HEK293 (cell line): ENCODE measurements around the gene MPPED2.

Experiments used
- BCL11A ChIP-seq: fragments of 450-650 bp; formaldehyde crosslinking; IDR thresholded peaks from 2 replicates; pipeline ENCODE4 v1.5.1; 2016; ENCODE audit warnings: low read depth, missing biosample characterization, missing genetic modification characterization
- SP2 ChIP-seq: fragments of 450-650 bp; formaldehyde crosslinking; IDR thresholded peaks from 2 replicates; pipeline ENCODE4 v1.5.1; 2016; ENCODE audit warnings: missing biosample characterization, missing genetic modification characterization
- YY1 ChIP-seq: fragments of 450-650 bp; formaldehyde crosslinking; IDR thresholded peaks from 2 replicates; pipeline ENCODE4 v1.5.1; 2018; ENCODE audit warnings: missing biosample characterization, missing genetic modification characterization
- ZNF121 ChIP-seq: fragments of 450-650 bp; formaldehyde crosslinking; IDR thresholded peaks from 2 replicates; pipeline ENCODE4 v1.5.1; 2016; ENCODE audit warnings: missing biosample characterization, missing genetic modification characterization
- ZNF146 ChIP-seq: fragments of 450-650 bp; formaldehyde crosslinking; IDR thresholded peaks from 2 replicates; pipeline ENCODE4 v1.5.1; 2016; ENCODE audit warnings: missing biosample characterization, missing genetic modification characterization
- ZNF202 ChIP-seq: fragments of 450-650 bp; formaldehyde crosslinking; IDR thresholded peaks from 2 replicates; pipeline ENCODE4 v1.5.1; 2016; ENCODE audit warnings: missing biosample characterization, missing genetic modification characterization, borderline replicate concordance
- ZNF658 ChIP-seq: fragments of 450-650 bp; formaldehyde crosslinking; IDR thresholded peaks from 2 replicates; pipeline ENCODE4; 2016; ENCODE audit warnings: missing biosample characterization, missing genetic modification characterization
- TF ChIP-seq, protein P1 (sequence below): fragments of 450-650 bp; formaldehyde crosslinking; IDR thresholded peaks from 2 replicates; pipeline ENCODE4 v1.5.1; 2016; ENCODE audit warnings: missing biosample characterization, missing genetic modification characterization
- TF ChIP-seq, protein P2 (sequence below): fragments of 450-650 bp; formaldehyde crosslinking; IDR thresholded peaks from 2 replicates; pipeline ENCODE4 v1.5.1; 2016; ENCODE audit warnings: missing biosample characterization, missing genetic modification characterization

DNA sequence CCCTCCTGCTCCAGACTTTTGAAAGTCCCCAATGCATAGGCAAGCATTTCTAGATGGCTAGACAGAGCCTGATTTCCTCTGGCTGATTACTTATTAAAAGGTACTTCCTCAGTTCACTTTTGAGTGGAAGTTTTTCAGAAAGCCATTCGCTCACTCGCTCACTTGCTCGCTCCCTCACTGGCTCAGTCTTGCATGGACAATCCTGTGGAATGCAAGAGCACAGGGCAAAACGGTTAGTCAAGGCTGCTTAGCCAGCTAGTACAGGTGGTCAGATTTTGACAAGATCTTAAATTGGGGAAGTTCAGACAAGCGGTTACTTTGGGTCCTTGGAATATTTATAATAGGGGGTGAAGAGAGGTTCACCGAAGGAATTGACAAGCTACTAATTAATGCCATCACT lies 162.3 kb downstream of the MPPED2 start:
- TF ChIP-seq, protein P1, sequence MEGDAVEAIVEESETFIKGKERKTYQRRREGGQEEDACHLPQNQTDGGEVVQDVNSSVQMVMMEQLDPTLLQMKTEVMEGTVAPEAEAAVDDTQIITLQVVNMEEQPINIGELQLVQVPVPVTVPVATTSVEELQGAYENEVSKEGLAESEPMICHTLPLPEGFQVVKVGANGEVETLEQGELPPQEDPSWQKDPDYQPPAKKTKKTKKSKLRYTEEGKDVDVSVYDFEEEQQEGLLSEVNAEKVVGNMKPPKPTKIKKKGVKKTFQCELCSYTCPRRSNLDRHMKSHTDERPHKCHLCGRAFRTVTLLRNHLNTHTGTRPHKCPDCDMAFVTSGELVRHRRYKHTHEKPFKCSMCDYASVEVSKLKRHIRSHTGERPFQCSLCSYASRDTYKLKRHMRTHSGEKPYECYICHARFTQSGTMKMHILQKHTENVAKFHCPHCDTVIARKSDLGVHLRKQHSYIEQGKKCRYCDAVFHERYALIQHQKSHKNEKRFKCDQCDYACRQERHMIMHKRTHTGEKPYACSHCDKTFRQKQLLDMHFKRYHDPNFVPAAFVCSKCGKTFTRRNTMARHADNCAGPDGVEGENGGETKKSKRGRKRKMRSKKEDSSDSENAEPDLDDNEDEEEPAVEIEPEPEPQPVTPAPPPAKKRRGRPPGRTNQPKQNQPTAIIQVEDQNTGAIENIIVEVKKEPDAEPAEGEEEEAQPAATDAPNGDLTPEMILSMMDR (tag by site-specific recombination), result no peak
- TF ChIP-seq ZNF658 (tag by site-specific recombination) (no peak), YY1 (tag by site-specific recombination) (no peak), BCL11A (tag by site-specific recombination) (no peak), SP2 (tag by site-specific recombination) (no peak), ZNF146 (tag by site-specific recombination) (no peak), ZNF121 (tag by site-specific recombination) (no peak), ZNF202 (no peak)
- TF ChIP-seq, protein P2, sequence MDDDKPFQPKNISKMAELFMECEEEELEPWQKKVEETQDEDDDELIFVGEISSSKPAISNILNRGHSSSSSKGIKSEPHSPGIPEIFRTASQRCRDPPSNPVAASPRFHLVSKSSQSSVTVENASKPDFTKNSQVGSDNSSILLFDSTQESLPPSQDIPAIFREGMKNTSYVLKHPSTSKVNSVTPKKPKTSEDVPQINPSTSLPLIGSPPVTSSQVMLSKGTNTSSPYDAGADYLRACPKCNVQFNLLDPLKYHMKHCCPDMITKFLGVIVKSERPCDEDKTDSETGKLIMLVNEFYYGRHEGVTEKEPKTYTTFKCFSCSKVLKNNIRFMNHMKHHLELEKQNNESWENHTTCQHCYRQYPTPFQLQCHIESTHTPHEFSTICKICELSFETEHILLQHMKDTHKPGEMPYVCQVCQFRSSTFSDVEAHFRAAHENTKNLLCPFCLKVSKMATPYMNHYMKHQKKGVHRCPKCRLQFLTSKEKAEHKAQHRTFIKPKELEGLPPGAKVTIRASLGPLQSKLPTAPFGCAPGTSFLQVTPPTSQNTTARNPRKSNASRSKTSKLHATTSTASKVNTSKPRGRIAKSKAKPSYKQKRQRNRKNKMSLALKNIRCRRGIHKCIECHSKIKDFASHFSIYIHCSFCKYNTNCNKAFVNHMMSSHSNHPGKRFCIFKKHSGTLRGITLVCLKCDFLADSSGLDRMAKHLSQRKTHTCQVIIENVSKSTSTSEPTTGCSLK (tag by site-specific recombination), result no peak
